Measurements from ENCODE around the gene CTTNBP2.

DNA sequence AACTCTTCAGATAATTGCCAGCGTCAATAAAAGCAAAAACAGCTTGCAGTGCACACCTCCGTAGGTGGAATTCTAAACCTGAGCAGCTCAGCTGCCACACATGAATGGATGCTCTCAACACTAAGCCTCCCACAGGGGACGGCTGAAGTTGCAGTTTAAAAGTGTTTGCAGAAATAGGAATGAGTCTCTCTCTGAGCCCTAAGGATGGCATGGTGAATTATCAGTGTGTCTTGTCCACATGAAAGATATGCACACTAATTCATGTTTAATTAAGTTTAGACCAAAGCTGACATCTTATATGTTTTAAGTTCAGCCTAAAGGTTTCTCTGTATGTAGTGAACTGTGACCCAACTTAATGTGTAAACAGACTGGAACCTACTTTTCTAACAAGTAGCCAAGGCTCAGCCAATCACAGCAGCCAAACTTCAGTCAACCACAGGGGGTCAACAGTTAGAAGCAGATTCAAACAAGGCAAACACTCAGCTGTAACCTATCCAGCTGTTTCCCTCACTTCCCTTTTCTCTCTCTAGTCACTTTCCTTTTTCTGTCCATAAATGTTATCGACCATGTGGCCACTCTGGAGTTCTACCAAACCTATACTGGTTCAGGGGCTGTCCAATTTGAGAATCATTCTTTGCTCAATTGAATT, 38.1 kb downstream of the CTTNBP2 start:
- TF ChIP-seq, protein P1, sequence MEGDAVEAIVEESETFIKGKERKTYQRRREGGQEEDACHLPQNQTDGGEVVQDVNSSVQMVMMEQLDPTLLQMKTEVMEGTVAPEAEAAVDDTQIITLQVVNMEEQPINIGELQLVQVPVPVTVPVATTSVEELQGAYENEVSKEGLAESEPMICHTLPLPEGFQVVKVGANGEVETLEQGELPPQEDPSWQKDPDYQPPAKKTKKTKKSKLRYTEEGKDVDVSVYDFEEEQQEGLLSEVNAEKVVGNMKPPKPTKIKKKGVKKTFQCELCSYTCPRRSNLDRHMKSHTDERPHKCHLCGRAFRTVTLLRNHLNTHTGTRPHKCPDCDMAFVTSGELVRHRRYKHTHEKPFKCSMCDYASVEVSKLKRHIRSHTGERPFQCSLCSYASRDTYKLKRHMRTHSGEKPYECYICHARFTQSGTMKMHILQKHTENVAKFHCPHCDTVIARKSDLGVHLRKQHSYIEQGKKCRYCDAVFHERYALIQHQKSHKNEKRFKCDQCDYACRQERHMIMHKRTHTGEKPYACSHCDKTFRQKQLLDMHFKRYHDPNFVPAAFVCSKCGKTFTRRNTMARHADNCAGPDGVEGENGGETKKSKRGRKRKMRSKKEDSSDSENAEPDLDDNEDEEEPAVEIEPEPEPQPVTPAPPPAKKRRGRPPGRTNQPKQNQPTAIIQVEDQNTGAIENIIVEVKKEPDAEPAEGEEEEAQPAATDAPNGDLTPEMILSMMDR (IDR thresholded peaks at IDR 0.05; ENCODE audit: low read length): no peak
- TF ChIP-seq EZH2 (optimal IDR thresholded peaks at IDR 0.05; ENCODE audit: low read depth, low read length): no peak
